GM21786 (cell line): Measurements from ENCODE around the gene FER1L5.

Experiments used
- ATAC-seq: cut with Tn5 transposase; IDR thresholded peaks from one replicate; pipeline ENCODE4 v1.9.1; 2021; ENCODE audit not compliant: unreplicated experiment

The FER1L5 gene

DNA sequence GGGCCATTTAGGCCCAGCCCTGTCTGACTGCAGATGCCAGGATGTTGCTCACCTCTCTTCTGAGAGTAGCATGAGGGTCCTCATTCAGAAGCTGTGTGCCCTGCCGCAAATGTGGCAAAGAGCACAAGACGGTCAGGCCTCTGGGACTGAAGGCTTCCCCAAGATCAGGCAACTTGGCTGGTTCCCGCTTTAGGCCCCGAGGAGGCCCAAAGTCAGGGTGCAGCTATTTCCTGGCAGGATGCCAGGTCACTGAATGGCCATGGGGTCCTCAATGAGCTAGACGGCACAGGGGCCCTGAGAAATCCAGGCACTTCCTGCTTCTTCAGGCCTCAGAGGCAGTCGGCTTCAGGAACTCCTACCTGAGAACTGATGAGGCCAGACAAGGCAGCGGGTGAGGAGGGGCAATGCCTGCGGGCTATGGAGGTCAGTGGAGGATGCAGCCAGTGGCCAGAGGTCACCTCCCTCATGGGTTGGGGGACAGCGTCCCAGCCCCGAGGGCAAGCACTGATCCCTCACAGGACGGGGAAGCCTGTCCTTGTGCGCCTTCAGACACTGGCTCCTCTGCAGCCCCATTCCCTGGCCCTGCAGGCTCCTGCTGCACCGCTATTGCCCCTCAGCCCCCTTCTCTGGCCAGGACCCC lies 52.4 kb downstream of the FER1L5 start:
- no peak for ATAC-seq

DNA sequence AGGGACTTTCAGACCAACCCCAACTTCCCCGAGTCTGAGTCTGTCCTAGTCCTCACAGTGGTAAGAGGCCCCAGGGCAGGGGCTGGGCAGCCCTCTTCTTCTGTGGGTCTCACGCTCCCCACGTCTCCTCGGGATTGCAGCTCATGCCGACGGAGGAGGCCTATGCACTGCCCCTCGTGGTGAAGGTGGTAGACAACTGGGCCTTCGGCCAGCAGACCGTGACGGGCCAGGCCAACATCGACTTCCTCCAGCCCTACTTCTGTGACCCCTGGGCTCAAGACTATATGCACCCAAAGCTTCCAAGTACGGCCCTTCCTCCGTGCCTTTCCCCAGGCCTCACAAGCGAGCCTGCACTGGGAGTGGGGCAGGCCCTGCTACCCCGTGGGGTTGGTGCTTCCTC lies 53.0 kb downstream of the FER1L5 start:
- no peak for ATAC-seq

DNA sequence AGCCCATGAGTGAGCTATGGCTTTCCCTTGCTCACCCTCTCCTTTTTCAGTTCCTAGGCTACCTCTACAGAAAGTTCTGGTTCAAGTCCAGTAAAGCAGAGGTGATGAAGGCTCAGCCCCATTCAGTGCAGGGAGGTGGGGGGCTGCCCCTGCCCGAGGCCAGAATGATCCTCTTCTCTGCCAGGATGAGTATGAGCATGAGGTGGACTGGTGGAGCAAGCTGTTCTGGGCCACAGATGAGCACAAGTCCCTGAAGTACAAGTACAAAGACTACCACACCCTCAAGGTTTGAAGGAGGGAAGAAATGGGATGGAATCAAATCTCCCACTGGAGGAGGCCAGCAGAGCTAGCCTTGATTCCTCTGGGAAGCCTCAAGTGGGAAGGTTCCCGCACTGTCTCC lies 54.9 kb downstream of the FER1L5 start:
- no peak for ATAC-seq

DNA sequence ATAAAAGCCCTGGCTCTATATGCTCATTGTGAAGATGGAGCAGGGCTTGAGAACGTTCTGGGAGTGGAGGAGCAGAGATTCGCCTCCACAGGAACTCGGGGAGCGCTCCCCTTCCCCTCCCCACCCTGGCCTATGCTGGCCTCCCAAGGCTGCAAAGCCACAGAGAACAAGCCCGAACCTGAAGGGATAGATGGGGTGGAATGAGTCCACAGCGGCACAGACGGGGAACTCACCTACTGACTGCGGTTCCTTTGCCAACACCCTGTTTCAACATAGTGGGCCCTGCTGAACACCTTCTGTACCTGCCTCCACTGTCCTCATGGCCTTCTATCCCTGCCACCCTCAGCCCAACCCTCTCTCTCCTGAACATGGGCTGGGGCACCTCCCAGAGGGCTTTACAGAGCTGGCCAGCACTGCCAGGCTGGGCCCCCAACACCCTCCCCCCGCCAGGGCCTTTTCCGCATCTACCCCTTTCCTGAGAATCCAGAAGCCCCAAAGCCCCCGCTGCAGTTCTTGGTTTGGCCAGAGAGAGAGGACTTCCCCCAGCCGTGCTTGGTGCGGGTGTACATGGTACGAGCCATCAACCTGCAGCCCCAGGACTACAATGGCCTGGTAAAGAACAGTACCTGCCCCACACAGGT lies 55.8 kb downstream of the FER1L5 start:
- ATAC-seq = no peak

DNA sequence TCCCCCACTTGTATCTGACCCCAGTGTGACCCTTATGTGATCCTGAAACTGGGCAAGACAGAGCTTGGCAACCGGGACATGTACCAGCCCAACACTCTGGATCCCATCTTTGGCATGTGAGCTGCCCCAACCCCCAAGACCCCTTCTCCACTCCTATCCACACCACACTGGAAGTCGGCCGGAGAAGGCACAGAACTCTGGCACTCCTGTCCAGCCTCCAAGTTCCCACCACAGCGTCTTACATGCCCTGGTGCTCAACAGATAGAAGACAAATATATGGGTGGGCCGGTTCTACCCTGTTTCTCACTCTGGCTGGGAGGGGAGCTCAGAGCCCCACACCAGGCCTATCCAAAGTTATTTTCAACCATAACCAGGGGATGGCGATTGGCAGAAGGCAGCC lies 56.5 kb downstream of the FER1L5 start:
- ATAC-seq = no peak

DNA sequence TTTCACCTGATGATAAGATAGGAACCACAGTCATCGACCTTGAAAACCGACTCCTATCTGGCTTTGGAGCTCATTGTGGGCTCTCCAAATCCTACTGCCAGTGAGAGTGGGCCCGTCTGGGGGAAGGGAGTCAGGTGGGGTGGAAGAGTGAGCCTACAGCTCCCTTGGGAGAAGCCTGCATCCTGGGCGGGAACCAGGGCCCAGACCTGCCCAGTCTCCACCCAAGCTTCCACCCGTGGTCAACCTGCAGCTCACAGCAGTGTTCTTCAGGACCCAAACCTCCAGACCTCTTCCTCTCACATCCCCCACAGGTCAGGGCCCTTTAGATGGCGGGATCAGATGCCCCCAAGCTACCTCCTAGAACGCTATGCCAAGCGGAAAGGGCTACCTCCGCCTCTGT lies 57.1 kb downstream of the FER1L5 start:
- ATAC-seq = no peak

DNA sequence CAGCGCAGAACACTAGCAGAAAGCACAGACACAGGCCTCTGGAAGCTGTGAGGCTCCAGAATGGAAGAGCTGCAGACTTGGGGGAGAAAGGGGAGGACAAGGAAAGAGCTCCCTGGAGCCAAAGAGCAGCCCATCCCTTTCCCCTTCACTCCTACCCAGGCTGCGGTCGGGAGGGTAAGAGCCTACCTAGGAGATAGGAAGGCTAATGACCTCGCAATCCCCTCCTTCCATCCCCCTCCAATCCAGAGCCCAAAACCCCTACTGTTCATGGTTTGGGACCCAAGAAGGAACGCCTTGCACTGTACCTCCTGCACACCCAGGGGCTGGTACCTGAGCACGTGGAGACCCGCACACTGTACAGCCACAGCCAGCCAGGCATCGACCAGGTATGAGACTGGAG lies 57.5 kb downstream of the FER1L5 start:
- no peak for ATAC-seq

DNA sequence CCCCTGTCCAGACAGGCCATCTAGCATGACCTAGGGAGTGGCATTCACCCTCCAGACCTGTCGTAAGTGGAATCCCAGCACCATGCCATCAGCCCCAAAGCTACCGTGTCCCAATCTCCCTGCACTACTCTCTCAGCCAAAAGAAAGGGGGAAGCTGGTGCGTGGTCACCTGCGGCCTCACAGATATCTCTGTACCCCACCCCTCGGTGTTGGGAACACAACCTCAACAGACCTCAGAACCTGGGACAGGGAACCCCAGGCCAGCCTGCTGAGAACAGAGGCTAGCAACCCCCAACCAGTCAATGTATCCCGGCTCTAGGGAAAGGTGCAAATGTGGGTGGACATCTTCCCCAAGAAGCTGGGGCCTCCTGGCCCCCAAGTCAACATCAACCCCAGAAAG lies 59.1 kb downstream of the FER1L5 start:
- ATAC-seq = no peak

DNA sequence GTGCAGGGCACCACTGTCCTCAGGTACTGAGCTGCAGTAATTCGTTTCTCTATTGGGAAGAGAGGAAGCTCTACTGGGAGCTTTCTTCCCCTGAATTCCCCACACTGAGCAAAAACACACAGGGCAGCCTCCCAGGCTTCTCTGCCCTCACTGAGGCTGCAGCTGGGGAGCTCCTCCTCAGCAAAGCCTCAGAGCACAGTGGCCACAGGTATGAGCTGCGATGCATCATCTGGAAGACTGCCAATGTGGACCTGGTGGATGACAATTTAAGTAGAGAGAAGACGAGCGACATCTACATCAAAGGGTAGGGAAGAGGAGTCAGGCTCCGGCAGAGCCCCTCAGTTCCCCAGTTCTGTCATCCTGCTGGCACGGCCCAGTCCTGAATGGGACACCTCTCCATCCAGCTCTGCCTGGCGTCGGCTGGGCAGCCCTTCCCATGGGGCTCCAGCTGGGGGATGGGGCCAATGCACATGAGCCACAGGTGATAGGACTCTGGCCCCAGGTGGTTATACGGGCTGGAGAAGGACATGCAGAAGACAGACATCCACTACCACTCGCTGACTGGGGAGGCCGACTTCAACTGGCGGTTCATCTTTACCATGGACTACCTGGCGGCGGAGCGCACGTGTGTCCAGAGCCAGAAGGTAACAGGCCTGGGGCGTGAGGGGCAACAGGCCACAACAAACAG lies 59.7 kb downstream of the FER1L5 start:
- no peak for ATAC-seq

DNA sequence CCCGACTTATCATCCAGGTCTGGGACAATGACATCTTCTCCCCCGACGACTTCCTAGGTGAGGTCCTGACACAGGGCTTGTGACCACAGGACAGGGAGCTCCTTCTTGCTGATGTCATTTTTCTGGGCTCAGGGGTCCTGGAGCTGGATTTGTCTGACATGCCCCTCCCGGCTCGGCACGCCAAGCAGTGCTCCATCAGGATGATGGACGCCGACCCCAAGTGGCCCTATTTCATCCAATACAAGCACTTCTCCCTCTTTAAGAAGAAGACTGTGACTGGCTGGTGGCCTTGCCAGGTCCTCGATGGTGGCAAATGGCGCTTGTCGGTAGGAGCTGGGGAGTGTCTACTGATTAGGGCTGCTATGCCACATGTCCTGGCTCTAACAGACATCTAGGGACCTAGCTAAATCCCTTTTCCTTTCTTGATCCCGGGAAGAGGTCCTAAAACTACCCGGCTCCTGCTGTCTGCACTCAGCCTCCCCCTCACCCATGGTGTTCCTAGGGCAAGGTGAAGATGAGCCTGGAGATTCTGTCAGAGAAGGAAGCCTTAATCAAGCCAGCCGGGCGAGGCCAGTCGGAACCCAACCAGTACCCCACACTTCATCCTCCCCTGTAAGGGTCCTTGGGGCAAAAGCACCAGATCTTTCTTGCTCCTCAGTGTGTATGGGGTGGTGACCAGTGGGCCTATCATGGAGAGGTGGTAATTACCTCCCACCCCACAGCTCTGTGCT lies 60.6 kb downstream of the FER1L5 start:
- ATAC-seq = no peak

DNA sequence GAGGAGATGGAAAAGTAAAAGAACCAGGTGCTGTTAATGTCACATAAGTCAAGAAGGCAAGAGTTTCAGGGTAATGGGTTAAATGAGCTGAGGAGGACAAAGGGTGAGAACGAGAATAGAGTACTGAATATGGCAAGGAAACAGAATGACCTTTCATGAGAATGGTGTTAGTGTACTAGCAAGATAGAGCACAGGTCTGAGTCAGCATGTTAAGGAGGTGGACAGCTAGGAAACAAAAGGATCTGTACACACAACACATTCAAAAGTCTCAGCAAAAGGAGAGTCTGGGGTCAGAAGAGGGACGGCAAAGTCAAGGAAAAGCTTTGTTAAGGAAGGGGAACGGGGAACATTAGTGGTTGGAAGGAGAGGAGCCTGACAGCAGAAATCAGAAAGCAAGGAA lies 68.4 kb downstream of the FER1L5 start:
- ATAC-seq = no peak

DNA sequence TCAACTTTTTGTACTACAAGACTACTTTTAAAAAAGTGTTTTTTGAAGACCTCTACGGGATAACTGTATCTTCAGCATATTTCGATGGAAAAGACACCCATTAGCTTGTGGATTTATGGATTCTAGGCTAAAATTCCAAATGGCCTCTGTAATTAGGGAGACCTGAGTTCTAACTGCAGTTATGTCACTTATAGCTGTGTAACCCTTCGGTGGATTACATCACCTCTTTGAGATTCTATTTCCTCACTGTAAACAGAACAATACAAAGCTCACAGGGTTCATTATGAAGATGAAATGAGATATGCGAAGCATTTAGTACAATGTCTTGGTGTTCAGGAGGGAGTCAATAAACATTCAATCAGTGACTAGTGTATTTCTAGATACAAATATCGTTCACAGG lies 73.1 kb downstream of the FER1L5 start:
- no peak for ATAC-seq

DNA sequence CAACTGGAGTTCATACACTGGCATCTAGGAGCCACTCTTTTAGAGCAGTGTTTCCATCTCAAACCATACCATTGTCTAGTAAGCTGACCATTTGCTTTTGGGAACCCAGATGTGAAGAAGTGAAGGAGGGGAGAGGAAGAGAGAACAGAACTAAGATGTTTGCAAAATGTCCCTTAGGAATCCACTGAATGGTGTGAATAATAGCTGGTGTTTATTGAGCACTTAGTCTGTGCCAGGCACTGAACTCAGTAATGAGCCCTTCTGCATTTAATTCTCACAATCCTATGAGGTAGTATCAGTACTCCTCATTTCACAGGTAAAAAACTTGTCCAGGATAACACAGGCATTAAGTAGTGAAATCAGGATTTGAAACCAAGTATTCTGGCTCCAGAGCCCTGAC lies 73.8 kb downstream of the FER1L5 start:
- no peak for ATAC-seq

DNA sequence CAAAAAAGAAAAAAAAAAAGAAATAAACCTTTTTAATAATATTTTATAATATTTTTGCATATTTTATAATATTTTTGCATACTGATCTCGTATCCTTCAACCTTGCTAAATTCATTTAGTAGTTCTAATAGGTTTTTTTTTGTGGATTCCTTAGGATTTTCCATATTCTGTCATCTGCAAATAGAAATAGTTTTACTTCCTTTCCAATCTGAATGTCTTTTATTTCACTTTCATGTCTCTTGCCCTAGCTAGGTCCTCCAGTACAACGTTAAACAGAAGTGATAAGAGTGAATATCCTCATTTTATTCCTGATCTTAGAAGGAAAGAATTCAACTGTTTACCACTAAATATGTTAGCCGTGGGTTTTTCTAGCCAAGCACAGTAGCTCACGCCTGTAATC lies 83.6 kb downstream of the FER1L5 start:
- no peak for ATAC-seq

DNA sequence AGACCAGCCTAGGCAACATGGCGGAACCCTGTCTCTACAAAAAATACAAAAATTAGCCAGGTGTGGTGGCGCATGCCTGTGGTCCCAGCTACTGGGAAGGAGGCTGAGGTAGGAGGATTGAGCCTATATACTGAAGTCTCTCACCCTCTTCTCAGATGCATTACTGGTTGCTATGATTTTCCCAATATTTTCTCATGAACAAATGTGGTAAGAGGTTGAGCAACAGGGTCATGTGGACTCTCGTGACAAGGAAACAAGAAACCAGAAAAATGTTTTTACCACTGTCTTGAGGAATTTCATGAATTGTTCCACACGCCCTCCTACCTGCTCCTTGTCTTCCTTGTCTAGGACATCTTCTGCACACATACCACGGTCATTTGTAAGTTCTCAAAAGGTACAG lies 84.9 kb downstream of the FER1L5 start:
- ATAC-seq = no peak

DNA sequence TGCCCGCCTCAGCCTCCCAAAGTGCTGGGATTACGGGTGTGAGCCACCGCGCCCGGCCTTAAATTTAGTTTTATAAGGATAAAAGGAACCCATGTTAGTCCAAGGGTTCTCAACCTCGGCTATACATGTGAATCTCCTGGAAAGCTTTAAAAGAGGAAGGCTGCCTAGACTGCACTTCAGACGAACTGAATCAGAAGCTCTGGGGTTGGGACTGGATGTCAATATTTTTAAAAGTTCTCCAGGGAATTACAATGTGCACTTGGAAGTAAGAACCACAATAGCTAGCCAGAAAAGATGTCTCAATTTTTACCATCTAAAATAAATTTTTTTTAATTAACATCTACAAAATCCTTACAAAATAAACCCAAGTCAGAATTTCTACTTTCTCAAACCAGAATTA lies 87.2 kb downstream of the FER1L5 start:
- ATAC-seq = no peak

DNA sequence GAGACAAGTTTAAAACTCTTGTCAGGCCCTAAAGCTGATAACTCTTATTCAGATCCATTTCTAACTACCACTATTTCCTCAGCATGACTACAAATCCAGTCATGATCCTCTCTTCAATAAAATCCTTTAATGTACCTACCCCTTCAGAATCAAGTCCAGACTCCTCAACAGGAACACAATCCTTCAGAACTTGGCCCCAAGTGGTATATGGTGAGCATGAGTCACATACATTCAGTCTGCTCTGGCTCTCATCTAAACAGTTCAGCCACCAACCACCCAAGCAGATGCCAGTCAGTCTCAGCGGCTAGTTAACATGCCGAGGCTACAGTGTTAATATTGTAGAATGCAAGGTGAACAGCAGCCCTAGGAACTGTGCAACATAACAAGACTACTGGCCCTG lies 87.6 kb downstream of the FER1L5 start:
- no peak for ATAC-seq

DNA sequence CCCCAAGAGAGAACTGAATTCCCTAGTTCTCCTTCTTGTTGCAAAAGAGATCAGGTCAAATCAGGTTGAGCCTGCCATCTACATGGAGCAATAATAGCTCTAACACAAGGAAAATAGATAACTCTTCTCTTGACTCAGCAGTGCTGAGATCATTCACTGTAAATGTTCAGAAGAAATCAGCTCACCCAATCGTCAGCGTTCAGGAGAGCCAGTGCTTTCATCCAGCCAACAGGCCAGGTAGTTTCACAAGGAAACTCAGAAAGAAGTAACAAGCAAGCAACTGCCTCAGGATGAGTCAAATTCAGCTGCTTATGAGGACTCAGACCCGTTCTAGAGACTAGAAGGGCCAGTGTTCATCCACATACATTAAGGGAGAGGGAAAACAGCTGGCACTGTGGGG lies 91.4 kb downstream of the FER1L5 start:
- ATAC-seq = no peak

DNA sequence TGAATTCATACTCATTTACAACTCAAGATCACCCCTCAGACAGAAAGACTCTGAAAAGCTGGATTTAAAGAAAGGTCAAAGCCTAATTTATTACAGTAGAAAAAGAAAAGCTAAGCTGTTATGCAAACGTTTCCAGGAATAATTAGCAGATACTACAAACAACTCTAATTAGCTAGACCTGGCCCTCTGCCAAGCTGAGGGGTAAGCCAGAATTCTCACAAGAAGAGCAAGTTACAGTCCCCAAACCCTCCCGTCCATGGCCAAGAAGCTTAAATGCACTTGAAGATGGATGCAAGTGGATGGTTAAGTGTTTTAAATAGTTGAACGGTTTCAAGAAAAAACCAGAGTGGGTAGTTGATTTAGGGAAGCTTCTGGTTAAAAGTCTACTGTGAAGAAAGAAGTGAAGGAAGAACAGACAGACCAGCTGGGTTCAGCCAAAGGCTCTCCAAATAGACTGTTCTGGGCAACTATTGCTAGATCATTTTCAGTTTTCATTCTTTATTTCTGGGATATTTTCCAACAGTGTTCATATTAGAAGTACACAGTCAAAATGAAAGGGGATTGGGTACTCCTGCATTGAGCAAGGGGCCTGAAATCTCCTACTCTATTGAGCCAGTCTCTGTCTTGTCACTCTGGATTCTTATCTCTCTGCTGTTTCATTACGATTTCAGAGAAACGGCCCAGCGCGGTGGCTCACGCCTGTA lies 92.5 kb downstream of the FER1L5 start:
- no peak for ATAC-seq

DNA sequence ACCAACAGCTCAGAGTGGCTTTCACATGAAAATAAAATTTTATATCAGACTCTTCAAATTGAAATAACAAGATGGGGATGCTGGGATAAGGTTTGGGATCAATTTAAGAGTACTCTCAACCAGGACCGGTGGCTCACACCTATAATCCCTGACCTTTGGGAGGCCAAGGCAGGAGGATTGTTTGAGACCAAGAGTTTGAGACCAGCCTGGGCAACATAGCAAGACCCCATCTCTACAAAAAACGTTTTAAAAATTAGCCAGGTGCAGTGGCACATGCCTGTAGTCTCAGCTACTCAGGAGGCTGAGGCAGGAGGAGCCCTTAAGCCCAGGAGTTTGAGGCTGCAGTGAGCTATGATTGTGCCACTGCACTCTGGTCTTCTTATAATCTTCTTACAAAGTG lies 94.7 kb downstream of the FER1L5 start:
- ATAC-seq = no peak

DNA sequence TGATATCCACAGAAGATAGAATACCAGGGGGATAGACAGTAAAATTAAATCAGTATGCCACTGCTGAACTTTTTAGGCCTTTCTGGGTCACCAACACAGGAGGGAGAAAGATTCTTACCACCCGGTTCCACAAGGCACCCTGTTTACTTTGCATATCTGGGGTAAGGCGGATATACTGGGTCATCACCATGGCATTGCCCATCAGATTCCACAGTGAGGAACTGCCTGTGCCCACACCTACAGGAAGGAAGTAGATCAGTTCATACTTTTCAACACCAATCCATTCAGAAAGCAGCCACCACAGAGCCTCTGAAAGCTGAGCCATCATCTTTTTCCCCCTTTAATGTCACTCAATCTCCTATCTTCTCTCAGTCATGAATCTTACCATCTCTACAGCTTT lies 95.3 kb downstream of the FER1L5 start:
- ATAC-seq = no peak
